Effector memory CD4-positive, alpha-beta T cell (primary cell): Measurements from ENCODE around the gene C10orf71.
A peak's percentile ranks its signal among the peaks of the same experiment; 100 is the strongest.

Source experiments
- DNase-seq, 3 donors: peaks; one replicate each; pipeline ENCODE4 v3.0.0-alpha.2; 2020
- H3K27ac ChIP-seq: 2 replicates; pipeline ENCODE4 v1.7.0; 2013; ENCODE audit warnings: mild to moderate bottlenecking, low read length, moderate library complexity; ENCODE audit not compliant: insufficient read depth, poor library complexity, severe bottlenecking
- H3K27me3 ChIP-seq: replicated peaks from 2 replicates; pipeline ENCODE4 v1.7.0; 2013; ENCODE audit warnings: mild to moderate bottlenecking, low read length; ENCODE audit not compliant: insufficient read depth, control insufficient read depth, poor library complexity, severe bottlenecking
- H3K36me3 ChIP-seq: 2 replicates; pipeline ENCODE4 v1.7.0; 2013; ENCODE audit warnings: mild to moderate bottlenecking, low read length, moderate library complexity; ENCODE audit not compliant: control insufficient read depth, insufficient read depth
- H3K4me1 ChIP-seq: 2 replicates; pipeline ENCODE4 v1.7.0; 2013; ENCODE audit warnings: low read length, mild to moderate bottlenecking; ENCODE audit not compliant: control insufficient read depth, insufficient read depth, poor library complexity, severe bottlenecking
- H3K4me3 ChIP-seq: 2 replicates; pipeline ENCODE4 v1.7.0; 2013; ENCODE audit warnings: low read length, low read depth, mild to moderate bottlenecking; ENCODE audit not compliant: insufficient read depth, poor library complexity, severe bottlenecking
- H3K9me3 ChIP-seq: 2 replicates; pipeline ENCODE4 v1.7.0; 2013; ENCODE audit warnings: mild to moderate bottlenecking, low read length, moderate library complexity; ENCODE audit not compliant: control insufficient read depth
- total RNA-seq, 3 donors: gene quantifications; one replicate each; lab custom pipeline; 2026; lab: John Stamatoyannopoulos, UW

C10orf71 gene
- total RNA-seq = 0 reads per million in 3 donors

DNA sequence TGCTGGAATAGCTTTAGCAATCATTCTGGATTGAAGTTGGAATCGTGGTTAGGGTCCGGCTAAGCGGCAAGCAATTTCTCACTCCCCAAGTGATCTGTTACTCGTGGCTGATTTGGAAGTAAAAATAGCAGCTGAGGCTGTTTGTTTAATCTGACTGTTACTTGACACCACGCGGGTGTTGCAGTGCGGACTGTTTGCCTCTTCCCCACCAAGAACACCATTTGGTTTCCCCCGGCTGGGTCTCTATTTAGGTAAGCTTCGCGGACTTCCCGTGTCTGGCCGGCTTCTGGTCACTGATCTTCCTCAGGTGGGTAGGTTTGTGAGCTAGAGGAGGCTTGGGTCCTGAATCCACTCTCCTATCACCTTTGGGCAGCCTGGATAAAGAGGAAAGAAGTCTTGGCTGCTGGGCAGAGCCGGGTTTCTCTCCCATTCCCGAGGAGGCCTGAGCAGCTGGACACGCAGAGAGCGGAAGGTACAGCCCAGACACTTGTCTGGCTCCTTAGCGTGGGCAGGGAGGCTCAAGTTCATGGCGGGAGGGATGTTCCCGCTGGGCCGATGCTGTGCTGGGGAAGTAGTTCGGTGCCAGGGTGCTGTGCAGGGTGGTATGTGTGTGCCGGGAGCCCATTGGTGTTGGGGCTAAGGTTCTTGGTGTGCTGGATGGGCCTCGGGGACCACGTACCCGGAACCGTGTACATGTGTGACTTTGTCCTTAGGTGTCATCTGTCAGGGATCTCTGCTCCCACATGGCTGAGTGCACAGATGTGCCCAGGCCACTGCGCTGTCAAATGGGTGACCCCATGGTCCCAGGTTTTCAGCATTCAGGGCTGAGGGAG lies at the start of gene C10orf71:
TSS of gene C10orf71 (plus strand) at position 188 of the 833 bp plus-strand sequence. CDS start 23,376 bp downstream, outside the sequence.
- H3K4me1 ChIP-seq = no peaks in the 10 kb centered on the region
- no peaks in the 10 kb centered on the region for H3K9me3 ChIP-seq
- H3K27ac ChIP-seq = no peak within 1 kb of the TSS
- no peak for DNase-seq
- H3K27me3 ChIP-seq = no peaks in the 10 kb centered on the region
- H3K36me3 ChIP-seq = no peaks in the 10 kb centered on the region
- no peak within 1 kb of the TSS for H3K4me3 ChIP-seq

- Histone ChIP-seq H3K36me3 (no peaks in the 10 kb centered on the region), H3K9me3 (no peaks in the 10 kb centered on the region), H3K4me1 (peaks cover 16% of the 10 kb centered on the region), H3K27me3 (no peaks in the 10 kb centered on the region), H3K27ac (no peak overlapping the region), H3K4me3 (no peak overlapping the region)
- no peak for DNase-seq
Observed at GRCh38 chr10:49252313-49253034, 46.5 kb upstream of the C10orf71 start.

- Histone ChIP-seq H3K4me1 (peaks cover 16% of the 10 kb centered on the region), H3K4me3 (no peak overlapping the region), H3K9me3 (no peaks in the 10 kb centered on the region), H3K36me3 (no peaks in the 10 kb centered on the region), H3K27me3 (no peaks in the 10 kb centered on the region), H3K27ac (no peak overlapping the region)
- no peak for DNase-seq
Observed at GRCh38 chr10:49253340-49253906, 45.5 kb upstream of the C10orf71 start.

GRCh38 chr10:49254150-49254549 lies 44.8 kb upstream of the C10orf71 start:
- Histone ChIP-seq H3K4me3 (no peak overlapping the region), H3K27ac (no peak overlapping the region), H3K4me1 (peaks cover 16% of the 10 kb centered on the region), H3K36me3 (no peaks in the 10 kb centered on the region), H3K9me3 (no peaks in the 10 kb centered on the region), H3K27me3 (no peaks in the 10 kb centered on the region)
- DNase-seq = no peak

DNA sequence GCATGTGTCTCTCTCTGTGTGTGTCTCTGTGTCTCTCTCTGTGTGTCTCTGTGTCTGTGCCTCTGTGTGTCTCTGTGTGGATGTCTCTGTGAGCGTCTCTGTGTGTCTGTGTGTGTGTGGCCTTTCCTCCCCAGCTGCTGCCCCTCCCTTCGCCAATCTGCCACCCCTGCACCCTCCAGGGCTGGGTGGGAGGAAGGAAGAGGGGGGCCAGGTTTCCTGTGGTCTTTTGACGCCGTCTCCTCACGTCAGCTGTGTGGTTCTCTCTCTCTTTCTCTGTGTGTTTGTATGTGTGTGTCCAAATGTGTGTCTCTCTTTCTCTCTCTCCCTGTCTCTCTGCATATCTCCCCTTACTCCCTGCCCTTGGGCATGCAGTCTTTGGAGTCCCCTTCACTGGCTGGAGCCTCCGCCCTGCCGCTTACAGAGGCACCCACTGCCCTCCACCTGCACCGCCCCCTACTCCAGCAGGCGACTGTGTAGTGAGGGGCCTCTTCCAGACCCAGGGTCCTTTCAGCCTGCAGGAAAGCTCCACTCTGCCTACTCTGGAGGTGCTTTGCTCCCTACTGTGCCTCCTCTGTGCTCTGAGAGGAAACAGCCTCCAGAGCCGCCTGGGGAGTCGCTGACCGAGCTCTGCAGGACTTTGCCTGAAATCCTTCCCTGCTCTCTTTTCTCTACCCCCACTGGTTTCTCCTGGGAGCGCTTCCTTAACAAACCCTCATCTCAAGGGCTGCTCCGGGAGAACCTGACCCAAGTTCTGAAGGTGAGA lies 44.2 kb upstream of the C10orf71 start:
- H3K9me3 ChIP-seq = no peaks in the 10 kb centered on the region
- DNase-seq = peak in 1 of 3 donors; percentile 31
- peaks cover 16% of the 10 kb centered on the region for H3K4me1 ChIP-seq
- H3K27ac ChIP-seq = no peak overlapping the region
- no peak overlapping the region for H3K4me3 ChIP-seq
- H3K27me3 ChIP-seq = no peaks in the 10 kb centered on the region
- no peaks in the 10 kb centered on the region for H3K36me3 ChIP-seq

DNA sequence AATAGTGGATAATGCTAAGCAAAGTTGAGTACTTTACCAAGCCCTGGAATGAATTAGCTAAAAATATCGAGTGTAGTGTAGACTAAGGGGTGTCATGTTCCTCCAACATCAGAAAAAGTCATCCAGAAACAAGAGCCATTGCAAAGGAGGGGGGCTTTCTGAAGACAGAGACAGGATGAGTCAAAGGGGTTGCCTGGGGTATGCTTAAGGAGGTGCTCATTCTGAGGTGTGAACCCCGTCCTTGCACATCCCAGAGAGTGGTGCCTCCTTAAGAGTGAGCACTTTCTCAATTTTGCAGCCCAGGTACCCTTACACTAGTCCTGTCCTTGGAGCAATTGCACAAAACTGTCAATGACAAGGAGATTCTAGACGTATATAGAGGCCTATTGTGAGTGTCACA lies 43.1 kb upstream of the C10orf71 start:
- Histone ChIP-seq H3K4me3 (no peak overlapping the region), H3K27me3 (no peaks in the 10 kb centered on the region), H3K4me1 (peaks cover 16% of the 10 kb centered on the region), H3K36me3 (no peaks in the 10 kb centered on the region), H3K9me3 (no peaks in the 10 kb centered on the region), H3K27ac (no peak overlapping the region)
- DNase-seq = no peak

DNA sequence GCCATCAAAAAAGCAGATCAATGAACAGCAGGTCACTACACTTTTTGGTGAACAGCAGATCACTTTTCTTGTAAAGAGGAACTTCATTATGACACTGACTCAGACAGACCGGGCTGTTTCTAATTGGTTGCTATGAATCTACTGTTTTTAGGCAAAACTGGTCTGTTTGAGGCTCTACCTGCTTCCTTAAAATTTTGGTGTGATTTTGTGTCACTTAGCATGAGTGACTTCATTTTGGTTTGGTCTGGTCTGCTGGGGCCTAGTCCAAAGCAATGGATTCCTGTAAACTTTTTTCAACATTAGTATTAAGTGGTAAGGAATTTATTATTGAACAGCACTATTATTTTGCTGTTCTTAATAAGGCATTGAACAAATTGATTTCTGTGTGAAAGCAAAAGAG lies 41.8 kb upstream of the C10orf71 start:
- Histone ChIP-seq H3K27me3 (no peaks in the 10 kb centered on the region), H3K9me3 (no peaks in the 10 kb centered on the region)
- no peak for DNase-seq

DNA sequence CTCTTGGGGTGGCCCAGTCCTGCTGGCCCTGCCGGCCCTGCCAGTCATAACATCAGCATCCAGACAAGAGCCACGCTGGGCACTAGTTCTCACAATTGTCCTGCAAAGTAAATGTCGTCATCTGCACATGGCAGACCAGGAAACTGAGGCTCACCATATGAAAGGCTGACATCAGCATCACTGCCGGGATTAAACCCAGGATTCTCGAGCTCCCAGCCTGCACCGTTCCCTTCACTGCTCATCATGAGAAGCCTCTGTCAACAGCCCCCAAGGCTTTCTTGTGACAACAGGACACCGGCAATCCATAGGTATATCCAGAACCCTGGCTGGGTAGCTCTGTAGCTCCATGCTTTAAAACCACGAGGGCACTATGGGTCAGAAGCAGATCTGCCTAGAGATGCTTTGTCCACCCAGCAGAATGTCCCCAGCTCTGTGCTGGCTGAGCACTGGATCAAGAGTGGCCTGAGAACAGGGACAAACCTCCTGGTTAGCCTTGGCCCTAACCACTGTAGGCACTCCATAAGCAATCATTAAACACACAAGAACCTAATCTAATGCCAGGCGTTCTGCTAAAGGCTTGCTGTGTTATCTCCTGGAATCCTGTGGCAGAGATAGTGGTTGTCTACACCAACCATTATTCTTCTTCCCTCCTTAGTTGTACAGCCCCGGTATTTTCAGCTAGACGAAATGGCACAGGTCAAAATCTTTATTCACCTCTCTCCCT lies 41.2 kb upstream of the C10orf71 start:
- Histone ChIP-seq H3K27me3 (no peaks in the 10 kb centered on the region), H3K9me3 (no peaks in the 10 kb centered on the region), H3K27ac (no peak overlapping the region), H3K36me3 (no peaks in the 10 kb centered on the region), H3K4me3 (no peak overlapping the region), H3K4me1 (peaks cover 16% of the 10 kb centered on the region)
- no peak for DNase-seq

More for the DNA sequence above, 41.8 kb upstream of the C10orf71 start:
- H3K4me3 ChIP-seq = no peak overlapping the region
- peaks cover 16% of the 10 kb centered on the region for H3K4me1 ChIP-seq
- H3K27ac ChIP-seq = no peak overlapping the region
- no peaks in the 10 kb centered on the region for H3K36me3 ChIP-seq

DNA sequence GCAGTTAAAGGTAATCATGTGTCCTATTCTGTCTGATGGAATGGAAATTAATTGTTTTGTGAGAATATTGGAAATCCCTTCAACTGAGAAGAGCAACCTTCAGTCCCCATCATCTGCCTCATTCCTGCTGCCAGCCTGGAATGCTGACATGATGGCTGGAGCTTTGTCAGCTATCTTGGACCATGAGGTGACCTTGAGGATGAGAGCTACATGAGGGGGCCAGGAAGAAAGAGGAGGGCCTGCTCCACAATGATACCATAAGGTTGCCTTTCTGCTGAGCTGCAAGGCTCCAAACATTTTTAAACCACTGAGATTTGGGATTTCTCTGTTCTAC lies 40.7 kb upstream of the C10orf71 start:
- no peaks in the 10 kb centered on the region for H3K9me3 ChIP-seq
- no peak overlapping the region for H3K27ac ChIP-seq
- H3K4me1 ChIP-seq = peaks cover 16% of the 10 kb centered on the region
- H3K27me3 ChIP-seq = no peaks in the 10 kb centered on the region
- H3K36me3 ChIP-seq = no peaks in the 10 kb centered on the region
- no peak overlapping the region for H3K4me3 ChIP-seq
- no peak for DNase-seq
